ENCODE data around the gene PSMD11.

PSMD11 gene

DNA sequence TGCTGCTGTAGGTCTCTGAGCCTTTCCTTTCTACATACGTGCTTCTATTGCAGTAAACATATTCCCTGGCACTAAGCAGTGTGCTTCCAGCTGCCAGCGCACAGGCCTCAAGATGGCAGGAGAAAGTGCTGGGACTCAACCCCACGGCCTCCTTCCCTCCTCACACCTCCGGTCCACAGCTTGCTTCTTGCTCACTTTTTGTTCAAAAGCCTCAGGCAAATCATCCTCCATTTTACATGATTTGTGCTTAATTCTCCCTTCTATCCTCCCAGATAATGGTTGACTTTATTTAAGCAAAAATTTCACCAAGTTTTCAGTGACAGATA lies 47.9 kb downstream of the PSMD11 start:
- no peak for DNase-seq

DNA sequence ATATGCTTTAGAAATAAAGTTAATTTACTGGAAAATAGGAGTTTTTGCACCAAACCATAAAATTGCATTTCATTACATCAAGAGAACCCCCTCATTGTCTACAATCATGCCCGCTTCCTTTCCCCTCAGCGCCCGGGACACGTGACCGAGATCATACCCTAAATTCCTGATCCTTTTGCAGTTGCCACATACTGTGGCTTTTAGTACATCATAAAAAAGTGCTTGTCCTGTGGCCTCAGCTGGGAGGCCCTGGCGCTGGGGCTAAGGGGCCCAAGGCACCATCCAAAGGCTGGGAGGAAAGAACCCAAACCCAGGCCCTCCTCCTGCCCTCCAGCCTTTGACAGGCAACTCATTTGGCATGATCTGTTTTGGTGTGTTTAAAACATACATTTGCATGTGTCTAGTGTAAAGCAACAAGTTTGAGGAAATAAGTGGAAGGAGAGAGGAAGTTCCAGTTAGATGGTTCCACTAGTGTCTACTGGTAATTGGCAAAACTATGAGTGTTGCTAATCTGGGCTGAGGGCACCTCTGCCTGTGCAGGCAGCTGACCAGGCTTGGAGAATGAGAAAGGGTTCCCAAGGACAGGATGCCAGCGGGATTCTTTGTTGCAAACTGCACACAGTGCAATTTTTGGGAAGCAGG lies 48.5 kb downstream of the PSMD11 start:
- DNase-seq = no peak

DNA sequence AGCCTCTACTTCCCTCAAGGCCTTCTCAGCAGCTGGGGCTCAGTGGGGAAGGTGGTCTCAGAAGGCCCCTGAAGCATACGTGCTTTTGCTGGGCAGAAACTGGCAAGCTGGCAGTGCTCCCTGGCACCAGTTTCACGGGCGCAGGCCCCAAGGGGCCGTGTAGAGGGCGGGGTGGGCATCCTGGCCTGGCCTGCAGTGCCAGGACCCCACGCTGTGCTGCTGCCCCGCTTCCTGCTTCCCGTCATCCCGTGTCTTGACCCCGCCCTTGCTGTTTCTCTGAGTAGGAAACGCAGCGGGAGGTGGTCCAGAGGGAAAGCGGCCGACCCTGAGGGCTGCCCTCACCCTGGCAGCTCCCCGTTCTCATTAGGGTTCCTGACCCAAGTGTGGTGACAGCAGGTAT lies 49.3 kb downstream of the PSMD11 start:
- no peak for DNase-seq

DNA sequence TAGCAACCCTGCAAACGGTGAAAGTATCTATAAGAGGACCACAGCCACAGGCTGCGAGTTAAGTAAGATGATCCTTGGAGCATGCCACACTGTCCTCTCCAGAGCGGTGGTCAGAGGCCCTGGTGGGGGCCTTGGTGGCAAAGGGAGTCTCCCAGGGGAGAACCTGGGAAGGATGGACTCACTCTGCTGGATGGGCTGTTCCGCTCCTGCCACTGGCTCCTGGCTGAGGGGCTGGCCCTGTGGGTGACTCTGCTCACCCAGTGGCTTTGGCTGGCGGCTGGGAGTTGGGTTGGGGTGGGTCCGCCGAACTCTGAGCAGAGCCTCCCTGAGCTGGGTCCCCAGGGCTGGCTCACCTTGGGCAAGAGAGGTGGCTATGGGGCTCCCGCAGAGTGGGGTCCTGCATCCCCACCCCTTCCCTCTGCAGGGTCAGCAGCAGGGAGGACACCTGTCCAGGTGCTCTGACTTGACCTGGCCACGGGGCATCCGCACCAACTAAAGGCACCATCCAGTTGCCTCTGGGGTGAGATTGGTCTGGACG lies 49.7 kb downstream of the PSMD11 start:
- no peak for DNase-seq

DNA sequence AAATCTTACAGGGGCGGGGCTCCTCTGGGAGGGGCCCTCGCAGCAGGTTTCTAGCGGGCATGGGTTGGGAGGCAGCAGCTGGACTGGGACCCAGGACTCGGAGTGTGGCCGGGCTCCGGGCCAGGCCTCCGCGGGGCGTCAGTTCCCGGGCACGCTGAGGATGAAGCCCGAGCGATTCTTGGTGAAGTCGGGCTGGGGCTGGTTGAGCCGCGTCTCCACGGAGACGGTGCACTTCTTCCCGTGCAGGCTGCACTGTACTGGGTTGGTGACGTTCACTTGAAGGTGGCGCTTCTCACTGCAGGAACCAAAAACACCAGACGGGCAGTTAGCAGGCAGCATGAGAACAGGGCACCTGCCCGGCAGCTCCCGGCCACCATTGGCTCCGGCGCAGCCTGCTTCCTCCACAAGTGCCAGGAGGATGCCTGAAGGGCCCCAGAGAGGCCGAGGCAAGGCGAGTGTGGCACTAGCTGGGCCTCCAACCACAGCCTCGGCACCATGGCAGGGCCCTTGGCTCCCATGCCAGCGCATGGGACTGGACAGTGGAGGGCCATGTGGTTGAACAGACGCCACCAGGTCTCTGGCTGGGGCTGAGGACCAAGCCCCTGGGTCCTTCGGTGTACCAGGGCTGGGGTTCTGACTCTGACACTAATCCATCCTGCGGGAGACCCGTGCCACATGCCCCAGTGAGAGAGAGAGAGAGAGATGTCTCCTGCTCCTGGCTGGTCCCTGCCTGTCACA lies 50.5 kb downstream of the PSMD11 start:
- no peak for DNase-seq

DNA sequence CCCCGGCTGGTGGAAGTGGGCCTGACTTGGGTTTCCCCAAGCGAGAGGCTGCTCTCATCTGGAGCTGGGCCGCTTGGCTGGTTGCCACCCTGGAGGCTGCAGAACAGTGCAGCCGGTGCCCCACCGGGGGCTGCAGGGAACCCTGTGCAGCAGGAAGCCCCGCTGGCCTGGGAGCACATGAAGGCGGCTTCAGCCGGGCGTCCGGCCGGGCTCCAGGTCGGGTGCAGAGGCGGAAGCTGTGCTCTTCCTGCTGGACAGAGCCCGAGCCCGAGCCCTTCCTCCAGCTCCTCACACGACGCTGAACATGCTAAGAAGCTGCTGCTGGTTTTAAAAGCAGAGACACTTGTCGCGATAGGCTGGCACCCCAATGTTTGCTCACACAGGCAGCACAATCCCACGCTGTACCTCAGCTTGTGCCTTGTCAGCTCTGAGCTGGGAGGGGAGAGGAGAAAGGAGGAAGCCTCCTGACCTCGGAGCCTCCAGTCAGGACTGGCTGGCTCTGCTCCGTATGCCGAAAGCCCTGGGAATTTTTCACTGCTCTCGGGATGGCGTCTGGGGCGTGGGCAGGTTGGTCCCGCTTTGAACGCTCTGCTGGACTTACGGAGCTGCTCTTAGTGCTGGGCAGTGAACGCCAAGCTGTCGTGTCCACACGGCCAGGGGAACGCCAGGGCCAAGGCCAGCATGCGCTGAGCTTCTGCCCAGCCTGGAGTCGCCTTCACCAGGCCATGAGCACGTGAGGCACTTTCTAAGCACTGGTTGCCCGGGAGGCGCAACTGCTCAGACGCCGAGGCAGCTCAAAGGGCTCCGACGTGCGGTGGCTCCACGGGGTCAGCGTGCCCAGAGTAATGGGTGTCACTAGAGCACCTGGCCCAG lies 51.3 kb downstream of the PSMD11 start:
- DNase-seq = no peak

DNA sequence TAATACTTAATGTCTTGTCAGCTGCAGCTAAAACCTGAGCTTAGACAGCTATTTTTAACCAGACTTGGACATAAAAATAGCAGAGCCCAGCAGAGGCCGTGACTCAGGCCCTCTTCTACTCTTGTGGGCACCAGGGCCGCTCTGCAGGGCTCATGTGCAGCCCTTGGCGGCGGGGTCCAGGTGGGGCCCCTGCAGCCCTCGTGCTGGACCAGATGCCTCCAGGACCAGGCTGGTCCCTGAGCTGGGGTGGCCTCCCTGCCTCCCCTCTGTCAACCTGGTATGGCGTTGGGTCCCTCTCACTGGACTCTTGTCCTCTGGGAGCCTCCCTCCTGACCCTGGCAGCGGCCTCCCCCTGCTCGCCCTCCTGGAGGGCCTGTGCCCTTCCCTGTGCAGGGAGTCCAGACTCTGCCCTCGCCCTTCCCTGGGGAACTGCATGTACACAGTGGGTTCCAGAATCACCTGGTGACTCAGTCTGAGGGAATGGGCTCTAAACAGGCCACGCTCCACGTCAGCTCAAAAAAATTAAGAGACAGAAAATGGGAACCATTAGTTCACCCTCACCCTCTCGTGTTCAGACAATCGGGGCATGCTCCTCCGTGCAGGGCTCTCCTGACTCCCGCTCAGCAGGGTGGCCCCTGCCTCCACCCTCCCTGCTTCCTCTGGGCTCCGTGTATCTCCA lies 52.2 kb downstream of the PSMD11 start:
- DNase-seq = peak; percentile 88

DNA sequence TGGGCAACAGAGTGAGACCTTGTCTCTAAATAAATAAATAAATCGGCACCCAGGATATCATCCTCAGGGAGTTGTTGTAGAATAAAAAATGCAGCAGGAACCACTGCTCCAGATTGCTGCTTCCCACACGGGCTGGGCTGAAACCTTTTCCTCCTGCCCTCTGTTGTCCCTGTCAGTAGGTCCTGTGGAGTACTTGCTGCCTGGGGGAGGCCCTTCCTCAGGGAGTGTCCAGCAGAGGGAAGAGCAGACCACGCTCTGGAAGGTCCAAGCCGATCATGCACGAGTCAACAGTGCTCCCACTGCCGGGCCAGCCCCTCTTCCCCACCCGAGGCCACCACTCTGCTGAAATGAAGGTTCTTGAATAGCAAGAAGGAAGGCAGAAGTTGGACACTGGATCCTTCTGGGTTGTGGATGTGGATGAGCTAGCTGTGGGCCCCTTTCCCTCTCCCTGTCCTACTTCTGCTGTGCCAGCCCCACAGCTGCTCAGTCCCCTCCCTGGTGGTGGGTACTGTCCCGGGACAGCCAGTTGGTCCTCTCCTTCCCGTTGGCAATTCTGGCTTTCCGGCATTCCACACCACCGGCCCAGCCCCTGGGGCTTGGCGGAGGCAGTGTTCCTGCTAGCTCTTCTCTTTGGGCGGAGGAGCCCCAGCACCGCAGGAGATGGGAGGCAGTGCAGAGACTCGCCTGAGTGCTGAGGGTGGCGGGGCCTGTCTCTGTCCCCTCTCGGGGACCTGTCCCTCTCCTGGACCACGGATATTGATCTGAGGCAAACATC lies 53.3 kb downstream of the PSMD11 start:
- peak; percentile 34 for DNase-seq

DNA sequence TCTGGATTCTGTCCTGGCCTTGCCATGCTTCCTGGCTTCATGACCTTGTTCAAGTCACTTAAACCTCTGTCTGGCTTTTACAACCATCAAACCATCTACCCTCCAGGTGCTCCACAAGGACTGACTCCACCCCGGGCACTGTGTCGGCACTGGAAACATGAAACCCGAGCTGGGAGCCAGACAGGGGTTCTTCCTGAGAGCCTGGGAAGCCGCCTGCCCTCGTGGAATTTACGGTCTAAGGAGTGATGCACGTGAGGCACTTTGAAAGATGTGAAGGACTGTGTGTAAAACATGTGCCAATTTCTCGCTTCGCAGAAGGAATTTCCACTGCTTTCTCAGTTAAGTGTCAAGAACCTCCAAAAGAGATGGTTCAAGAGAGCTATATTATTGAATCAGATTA lies 54.1 kb downstream of the PSMD11 start:
- DNase-seq = no peak

DNA sequence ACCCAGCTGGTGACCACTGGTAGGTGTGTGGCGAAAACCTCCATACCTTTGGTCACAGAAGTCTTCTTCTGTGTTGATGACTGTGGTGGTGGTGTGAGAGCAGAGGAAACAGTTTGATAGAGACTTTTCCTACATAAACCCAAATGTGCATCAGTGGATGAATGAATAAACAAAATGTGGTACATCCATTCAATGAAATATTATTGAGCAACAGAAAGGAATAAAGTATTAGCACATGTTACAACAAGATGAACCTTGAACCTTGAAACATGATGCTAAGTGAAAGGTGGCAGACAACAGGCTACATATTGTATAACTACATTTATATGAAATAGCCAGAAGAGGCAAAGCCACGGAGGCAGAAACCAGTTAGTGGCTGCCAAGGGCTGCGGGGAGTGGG lies 57.7 kb downstream of the PSMD11 start:
- DNase-seq = no peak

DNA sequence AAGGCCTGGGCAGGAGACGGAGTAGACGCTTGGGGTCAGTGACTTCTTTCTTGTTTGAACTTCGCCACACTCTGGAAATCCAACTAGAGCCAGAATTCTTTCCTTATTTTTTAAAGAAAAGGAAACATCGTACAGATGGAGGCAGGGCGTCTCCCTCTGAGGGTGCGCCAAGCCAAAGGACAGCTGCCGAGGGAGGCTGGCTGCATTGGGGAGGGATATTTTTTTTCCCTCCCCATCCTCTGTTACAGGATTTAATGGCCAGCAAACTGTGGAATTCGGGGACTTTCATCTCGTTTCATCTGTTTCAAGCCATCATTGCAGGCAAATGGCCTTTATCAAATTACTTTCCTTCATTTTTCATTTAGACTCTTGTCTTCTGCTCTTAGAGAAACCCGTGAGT lies 58.4 kb downstream of the PSMD11 start:
- no peak for DNase-seq

DNA sequence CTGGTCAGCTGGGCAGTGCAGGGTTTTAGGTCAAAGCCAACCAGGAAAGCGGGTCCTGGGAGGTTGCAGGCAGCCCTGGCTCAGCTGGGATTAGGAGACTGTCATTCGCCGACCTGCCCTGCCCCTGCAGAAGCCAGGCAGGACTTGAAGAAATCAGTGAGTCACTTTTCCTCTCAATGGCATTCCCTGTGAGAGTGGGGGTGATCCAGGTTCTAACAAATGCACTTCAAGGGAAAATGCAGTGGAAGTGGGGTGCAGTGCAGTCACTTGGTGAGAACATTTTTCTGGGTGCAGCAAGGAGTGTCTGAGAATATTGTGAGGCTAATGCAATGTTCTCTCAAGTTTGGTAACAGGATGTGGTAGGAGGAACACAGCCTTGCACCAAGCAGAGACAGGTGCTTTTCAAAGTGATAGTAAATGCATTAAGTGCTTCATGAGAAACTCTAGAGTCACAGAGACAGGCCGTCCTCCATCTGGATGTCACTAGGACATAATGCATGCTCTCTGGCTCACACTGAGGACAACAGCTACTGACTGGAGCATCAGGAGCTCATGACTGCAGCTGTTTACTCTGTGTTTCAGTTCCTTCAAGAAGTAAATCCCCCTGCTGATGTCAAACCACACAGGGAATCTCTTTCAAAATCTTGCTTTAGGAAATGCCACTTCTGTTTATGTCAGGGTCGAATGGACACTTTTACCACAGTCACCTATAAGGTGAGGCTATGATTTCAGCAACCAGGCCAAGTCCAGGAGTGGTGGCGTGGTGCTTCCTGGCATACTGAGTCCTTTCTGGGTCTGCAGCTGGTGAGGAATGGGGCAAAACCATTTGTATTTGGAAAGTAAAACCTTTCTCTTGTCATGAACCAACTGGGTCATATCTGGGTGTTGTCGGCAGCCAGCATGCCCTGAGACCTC lies 59.2 kb downstream of the PSMD11 start:
- no peak for DNase-seq

DNA sequence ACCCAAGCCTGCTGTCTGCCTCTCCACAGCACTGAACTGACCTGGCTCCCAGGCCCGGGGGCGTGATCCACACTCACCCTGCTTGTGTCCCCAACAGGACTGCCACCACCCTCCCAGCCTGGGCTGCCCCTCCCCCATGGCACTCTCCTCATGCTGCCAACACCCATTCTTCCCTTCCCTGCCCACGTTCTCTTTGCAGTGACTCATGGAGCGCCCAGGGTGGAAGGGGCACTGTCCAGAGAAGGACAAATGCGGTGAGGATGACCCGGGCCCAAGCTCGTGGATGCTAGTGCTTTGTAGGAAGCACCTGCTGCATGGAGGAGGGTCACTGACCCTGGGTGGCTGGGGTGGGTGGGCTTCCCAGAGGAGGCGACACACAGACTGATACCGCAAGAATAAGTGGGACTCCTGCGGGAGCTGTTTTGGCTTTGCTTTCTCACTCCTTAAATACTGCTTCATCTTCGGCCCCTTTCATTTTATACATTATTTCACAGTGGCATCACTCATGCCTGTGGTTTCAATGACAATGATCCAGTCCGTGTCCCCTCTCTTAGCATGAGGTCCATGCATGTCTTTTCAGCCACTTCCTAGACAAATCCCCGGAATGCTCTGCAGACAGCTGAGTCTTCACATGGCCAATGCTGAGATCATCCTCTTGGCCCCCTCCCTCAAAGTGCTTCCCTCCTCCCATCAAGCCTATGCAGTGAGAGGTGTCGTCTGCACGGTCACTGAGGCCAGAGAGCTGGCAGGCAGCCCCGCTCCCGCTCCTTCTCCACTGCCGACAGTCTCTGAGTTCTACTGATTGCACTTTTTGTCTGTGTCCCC lies 60.1 kb downstream of the PSMD11 start:
- peak; percentile 61 for DNase-seq

DNA sequence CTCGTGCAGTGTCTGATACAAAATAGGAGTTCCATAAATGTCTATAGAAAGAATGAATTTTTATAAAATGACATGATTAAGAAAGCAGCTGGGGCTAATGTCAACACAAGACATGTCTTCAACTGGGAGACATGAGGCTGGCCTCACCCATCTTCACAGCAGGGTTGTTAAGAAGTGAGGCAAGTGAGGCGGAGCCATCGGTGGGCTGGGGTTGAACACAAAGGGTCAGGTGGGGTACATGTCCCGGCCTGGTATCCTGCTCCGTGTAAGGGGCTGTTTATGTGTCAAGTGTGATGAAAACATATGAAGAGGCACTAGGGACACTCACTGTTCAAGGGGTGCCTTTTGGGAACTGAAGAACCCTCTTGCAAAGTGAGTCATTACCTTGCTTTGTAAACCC lies 64.6 kb downstream of the PSMD11 start:
- no peak for DNase-seq

DNA sequence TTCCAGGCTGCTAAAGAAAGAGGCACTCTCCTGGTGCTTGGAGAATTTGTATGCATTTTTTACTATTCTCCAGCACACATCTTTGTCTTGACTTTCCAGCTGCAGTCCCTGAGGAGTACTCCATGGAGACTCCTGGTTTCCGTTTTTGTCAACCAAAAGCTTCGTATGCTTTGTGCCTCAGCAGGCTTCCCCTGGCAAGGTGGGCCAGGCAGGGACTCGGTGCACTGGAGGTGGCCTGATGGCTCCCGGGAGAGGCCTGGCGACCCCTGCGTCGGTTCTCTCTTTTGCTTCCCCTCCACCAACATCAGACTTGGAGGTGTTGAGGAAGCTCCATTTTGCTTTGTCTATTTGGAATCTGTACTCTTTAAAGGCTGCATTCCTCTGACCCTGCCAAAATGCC lies 66.2 kb downstream of the PSMD11 start:
- DNase-seq = no peak

DNA sequence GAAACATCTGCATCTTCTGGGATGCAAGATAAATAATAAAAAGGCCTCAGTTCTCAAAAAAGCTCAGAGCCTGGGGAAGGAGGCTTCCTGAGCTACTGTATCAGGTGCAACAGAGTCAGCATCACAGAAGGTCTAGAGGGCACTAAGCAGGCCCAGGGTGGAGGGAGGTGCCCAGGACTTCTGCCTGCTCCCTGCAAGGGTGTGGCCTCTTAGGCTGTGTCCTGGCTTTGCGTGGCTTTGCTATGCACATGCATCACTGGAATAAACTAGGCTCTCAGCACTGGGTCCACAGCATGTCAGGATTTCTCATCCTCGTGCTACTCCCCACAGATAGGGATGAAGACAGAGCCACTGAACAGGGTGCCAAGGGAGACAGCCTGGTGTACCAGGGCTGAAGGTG lies 68.0 kb downstream of the PSMD11 start:
- no peak for DNase-seq

DNA sequence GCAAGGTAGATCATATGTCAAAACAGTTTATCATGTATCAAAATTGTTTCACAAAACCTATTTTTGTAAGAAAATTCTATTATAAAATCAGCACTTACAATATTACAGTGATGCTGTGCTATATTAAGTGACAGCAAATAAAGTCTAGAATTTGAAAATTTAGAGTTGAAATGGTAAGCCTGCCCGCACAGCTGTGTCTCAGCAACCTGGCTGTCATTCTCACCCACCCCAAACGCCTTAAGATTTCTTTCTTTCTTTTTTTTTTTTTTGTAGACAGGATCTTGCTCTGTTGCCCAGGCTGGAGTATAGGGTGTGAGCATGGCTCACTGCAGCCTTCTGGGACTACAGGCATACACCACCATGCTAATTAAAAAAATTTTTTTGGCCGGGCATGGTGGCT lies 69.3 kb downstream of the PSMD11 start:
- DNase-seq = no peak

DNA sequence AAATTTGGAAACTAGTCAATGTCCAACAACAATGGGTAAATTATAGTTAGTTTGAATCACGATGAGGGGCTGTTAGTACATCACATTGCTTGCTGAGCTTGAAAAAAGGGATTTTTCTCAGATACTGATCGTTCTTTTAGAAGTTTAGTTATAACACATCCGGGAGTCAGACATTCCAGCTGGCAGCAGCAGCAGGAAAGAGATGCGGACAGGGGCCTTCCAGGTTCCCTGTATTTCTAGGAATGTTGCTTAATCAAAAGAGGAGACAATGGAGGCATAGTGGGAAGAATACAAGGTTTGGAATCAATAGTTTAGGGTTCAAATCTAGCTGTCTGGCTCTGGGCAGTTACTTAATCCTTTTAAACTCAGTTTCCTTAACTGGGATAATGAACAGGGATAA lies 70.3 kb downstream of the PSMD11 start:
- no peak for DNase-seq

DNA sequence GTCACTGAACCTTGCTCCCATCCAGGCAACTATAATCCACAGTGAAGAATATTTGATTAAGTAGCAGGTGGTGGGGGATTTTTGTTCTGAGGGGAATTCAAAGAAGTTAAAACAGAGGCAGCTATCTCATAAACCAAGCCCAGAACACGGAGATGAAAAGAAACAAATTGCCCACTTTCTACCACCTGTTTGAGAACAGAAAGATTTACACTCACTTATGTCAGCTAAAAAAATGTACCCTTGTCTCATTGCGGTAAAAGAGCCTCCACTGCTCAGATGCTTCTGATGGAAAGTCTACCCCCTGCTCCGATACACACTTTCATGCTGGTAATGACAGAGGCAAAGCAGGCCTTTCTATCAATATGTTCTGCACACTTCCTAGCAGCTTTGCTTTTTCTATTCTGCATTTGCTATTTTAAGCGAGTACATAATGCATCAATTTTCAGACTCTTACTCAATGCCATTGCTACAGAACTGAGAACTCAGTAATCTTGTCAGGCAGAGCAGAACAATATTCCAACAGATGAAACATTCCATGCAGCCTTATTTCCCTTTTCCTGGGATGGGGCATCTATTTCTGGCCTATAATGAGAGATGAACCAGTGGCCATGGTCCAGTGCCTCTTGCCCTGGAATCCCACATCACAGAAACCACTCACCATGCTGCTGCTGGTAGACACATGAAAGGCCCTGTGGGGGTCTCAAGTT lies 71.5 kb downstream of the PSMD11 start:
- DNase-seq = no peak

DNA sequence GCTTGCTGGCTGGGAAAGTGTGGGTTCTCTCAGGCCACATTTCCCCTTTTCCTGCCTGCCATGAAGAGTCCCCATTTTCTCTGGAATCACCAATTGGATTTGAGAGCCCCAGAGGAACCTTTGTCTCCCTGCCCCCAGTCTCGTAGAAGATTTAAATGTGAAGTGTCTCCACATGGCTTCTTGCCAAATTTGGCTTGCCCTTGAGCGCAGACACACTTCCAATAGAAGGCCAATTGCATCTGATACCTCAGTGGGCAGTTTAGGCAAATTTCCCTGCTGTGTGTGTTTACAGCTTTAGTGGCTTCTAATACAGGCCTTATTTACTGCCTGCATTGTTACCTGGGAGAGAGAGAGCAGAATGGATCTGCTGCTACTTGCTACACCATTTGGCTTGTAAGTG lies 72.1 kb downstream of the PSMD11 start:
- DNase-seq = no peak
